T1000 (cell line): ENCODE results near the gene FBXL22.

Experiments
- DNase-seq: peaks from one replicate; lab custom pipeline; 2025; ENCODE audit warnings: mixed read lengths; lab: John Stamatoyannopoulos, UW

Gene FBXL22

DNA sequence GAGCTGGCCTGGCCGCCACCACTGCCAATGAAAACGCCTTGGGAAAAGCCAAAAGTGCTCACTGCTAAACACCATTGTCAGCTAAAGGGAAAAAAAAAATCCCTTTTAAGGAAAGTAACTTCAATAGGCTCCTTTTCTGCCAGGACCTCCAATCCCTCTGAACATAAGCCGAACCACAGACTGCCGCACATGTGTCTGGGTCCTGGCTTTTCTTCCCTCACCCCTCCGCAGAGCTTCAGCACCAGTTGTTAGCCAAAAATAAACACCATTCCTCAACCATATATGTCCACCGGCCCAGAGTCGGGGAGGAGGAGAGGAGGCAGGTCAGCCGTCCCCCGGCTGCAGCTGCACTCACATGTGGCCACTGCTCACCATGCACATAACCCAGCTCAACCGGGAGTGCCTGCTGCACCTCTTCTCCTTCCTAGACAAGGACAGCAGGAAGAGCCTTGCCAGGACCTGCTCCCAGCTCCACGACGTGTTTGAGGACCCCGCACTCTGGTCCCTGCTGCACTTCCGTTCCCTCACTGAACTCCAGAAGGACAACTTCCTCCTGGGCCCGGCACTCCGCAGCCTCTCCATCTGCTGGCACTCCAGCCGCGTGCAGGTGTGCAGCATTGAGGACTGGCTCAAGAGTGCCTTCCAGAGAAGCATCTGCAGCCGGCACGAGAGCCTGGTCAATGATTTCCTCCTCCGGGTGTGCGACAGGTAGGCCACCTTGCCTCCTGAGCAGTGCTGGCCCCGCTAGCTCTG, at the start of gene FBXL22:
Gene FBXL22 (plus strand): TSS at position 350 of the 753 bp plus-strand sequence. CDS start 6 bp downstream, at position 356.
- no peak for DNase-seq

DNA sequence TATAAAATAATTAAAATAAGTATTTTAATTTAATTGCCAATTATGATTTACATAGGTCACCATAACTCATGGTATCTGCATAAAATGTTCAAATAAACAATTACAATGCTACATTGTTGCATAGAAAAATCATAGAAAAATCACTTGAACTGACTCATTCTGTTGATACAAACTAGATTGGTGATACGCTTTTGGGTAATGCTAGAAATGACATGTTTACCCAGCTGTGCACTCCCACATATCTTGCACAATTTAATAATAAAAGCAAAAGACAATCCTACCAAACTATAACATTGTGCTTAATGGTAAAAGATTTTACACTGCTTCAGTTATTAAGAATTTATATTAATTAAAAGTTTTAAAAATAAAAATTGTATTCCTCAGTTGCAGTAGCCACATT, 45.8 kb upstream of the FBXL22 start:
- no peak for DNase-seq

DNA sequence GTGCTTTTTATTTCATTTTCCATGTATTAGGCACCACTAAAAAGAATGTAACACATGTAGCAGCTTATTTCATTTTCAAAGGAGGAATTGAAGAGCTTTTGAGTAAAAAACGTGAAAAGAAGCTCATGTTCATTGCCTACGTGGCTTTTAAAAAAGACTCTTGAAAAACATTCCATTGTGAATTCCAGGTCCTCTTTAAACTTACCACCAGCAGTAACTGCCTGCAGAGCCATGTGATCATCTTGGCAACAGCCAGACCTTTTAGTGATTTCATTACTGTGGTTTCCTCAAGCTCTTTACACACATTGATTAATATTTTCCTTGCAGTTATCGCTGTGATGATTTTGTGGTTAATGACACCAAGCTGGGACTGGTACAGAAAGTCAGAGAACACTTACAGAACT, 43.8 kb upstream of the FBXL22 start:
- no peak for DNase-seq

GRCh38 chr15:63554337-63554927, 42.8 kb upstream of the FBXL22 start:
- no peak for DNase-seq

DNA sequence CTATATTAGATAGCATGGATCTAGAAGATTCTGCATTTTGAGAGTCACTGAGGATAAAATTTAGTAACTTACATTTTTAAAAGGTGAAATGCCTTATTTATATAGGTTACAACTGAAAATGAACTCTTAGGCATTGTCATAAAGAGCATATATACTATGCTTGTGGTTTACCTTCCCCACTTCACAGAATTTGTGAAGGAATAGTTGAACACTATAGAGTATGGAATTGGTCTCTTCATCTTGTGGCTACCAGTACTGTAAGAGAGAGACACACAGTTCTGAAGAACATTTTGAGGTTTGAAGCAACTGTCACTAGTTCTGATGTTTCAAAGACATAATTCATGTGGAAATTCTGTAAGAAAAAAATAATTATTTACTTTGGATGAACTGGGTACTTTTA, 41.7 kb upstream of the FBXL22 start:
- DNase-seq: no peak

DNA sequence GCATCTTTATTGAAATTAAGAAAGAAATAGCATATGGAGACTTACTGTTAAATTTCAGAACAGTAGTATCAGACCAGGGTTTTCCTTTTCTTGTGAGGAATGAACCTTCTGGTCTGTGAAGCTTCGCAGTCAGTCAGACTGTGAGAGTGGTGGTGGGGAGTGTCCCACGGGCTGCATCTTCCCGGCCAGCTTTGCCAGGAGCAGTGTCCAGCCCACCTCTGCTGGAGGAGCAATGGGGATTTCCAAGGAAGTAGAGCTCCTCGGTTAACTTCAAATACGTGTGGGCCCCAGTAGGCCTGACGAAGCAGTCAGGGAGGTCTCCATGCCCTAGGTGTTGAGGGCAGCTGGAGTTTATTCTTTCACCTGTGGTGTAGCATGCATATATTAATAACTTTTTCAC, 40.9 kb upstream of the FBXL22 start:
- no peak for DNase-seq

GRCh38 chr15:63556736-63557135, 40.5 kb upstream of the FBXL22 start:
- no peak for DNase-seq

- no peak for DNase-seq
Measured at GRCh38 chr15:63559753-63560152, 37.4 kb upstream of the FBXL22 start.

DNA sequence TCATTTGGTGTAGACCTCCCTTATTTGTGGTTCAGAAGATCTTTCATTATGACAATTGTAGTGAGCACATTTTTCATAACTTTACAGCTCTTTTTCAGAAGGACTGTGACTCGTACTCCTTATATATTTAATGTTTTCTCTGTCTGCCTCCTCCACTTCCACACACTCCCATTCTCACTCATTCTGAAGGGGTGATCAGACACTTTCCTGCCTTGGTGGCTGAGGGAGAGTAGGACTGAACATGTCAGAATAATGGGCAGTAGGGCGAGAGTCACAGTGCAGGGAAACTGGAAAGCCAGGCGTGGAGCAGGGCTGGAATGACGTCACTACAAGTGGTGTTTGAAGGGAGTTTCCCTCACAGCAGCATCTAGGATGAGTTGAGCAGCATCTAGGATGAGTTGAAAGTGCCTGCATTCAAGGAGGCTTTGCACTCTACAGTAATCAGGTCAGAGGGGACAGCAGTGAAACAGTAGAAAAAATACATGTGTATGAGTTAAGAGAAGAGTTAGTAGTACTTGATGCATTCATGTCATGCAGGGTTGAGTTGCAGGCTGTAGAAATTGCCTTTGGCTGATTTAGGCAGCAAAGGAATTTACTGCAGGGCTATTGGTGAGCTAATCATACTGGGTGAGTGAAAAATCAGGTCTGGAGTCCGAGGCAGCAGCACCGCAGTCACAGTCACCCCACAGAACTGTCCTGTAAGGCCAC, 36.3 kb upstream of the FBXL22 start:
- no peak for DNase-seq

DNA sequence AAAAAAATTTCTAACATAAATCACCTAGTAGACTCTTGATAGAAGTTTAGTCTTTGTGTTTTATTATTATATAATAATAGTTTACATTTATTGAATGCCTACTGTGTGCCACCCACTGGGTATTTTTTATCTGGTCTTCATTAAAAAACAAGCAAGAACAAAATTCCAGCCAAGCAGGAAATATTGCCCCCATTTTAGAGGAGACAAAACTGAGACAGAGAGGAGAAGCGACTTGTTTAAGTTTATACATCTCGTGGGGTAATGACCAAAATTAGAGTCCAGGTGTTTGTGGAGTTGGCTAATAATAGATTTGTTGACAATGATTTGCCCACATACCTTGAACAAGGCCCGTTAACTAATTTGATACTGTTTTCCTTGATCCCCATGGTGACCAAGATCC, 33.1 kb upstream of the FBXL22 start:
- DNase-seq: no peak

- no peak for DNase-seq
Measured at GRCh38 chr15:63565536-63566186, 31.5 kb upstream of the FBXL22 start.

DNA sequence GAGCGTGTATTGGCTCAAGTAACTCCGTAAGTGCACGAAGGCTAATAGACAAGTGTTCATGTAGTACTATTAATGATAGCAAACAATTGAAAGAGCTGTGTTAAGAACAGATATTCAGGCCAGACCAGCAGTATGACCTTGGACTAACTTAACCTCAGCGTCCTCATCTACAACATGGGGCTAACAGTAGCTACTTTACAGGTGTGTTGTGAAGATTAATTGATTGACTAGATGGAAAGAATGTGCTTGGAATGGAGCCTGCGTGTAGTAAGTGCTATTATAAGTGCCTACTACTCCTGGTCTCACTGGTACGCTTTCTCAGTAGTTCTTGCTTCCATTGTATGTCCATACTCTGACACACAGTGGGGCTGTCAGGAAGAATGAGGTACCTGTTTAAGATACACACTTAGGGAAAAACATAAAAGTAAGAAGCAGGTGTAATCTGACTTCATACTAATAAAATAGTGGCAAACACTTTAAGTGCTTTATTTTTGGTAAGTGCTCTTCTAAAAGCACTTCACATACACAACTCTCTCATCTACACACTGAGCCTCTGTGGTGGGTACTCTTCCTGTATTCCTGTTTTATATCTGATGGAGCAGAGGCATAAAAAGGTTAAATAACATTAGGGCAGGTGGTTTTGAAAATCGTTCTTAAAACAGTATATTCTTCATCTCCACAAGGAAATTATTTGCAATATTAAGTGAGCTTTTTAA, 24.3 kb upstream of the FBXL22 start:
- no peak for DNase-seq

GRCh38 chr15:63573533-63573932, 23.7 kb upstream of the FBXL22 start:
- DNase-seq: no peak

- DNase-seq: no peak
Measured at GRCh38 chr15:63575312-63575711, 21.9 kb upstream of the FBXL22 start.

GRCh38 chr15:63576441-63576840, 20.7 kb upstream of the FBXL22 start:
- no peak for DNase-seq

GRCh38 chr15:63582179-63582578, 15.0 kb upstream of the FBXL22 start:
- no peak for DNase-seq

- DNase-seq: no peak
Measured at GRCh38 chr15:63582718-63583426, 14.3 kb upstream of the FBXL22 start.

GRCh38 chr15:63586790-63587189, 10.4 kb upstream of the FBXL22 start:
- no peak for DNase-seq

GRCh38 chr15:63587527-63587926, 9.7 kb upstream of the FBXL22 start:
- no peak for DNase-seq

DNA sequence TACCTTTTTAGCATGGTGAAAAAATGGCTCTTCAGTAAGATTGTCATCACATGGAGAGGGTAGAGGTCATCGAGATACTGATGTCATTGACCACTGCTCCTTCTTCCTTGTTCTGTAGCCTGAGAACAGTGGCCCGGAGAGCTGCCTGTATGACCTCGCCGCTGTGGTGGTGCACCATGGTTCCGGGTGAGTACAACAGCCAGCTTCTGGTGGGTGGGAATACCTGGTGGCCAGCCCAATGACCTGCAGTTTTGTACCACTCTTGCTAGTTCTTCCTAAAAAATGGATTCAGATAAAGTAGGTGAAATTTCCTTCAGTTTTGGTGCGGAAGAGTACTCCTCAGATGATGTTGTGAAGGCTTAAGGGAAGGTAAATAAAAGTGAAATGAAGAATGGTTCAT, 8.4 kb upstream of the FBXL22 start:
- no peak for DNase-seq
